GM21723 (cell line): ENCODE results near the gene XYLB.
"Not testable (repeated sequence)": the region's sequence is repeated elsewhere in the genome, so short reads cannot be mapped to it uniquely, and the experiment has no call there.

Experiments
- ATAC-seq: cut with Tn5 transposase; IDR thresholded peaks from one replicate; pipeline ENCODE4 v1.9.1; 2021; ENCODE audit warnings: mild to moderate bottlenecking, moderate library complexity; ENCODE audit not compliant: unreplicated experiment

XYLB gene

GRCh38 chr3:38346587-38347410 is at the start of gene XYLB:
TSS of gene XYLB (plus strand) at chr3:38346785. CDS start at chr3:38346869, 84 bp downstream.
- peak; percentile 99 for ATAC-seq

- ATAC-seq, result not testable (repeated sequence)
These were observed 49.5 kb upstream of the XYLB start for GRCh38 chr3:38297053-38297452.

GRCh38 chr3:38297537-38297936 is 49.0 kb upstream of the XYLB start:
- no peak for ATAC-seq

DNA sequence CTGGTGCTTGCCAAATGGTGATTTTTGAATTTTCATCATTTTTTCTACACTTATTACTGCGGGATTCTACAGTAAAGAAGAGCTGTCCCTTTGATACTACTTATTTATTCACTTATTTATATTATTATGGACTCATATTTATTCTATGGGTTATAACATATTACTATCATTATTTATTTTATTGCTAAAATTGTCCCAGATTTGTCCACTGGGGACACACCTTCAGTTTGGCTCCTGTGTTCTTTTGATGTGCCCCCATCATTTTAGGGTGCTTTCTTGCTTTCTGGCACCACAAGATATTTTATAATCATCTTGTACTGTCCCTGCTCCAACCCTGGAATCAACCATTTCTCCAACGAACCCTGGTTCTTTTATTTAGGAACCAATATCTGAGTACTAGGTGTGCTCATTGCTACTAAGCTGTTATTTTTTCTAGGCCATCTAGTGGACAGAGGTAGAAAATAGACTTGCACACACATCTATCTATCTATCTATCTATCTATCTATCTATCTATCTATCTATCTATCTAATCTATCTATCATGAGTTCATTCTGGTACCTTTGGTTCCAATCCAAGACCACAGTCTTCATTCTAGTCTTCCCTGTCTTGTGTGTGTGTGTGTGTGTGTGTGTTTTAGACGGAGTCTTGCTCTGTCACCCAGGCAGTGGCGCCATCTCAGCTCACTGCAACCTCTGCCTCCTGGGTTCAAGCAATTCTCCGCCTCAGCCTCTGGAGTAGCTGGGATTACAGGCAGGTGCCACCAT is 48.5 kb upstream of the XYLB start:
- no peak for ATAC-seq

DNA sequence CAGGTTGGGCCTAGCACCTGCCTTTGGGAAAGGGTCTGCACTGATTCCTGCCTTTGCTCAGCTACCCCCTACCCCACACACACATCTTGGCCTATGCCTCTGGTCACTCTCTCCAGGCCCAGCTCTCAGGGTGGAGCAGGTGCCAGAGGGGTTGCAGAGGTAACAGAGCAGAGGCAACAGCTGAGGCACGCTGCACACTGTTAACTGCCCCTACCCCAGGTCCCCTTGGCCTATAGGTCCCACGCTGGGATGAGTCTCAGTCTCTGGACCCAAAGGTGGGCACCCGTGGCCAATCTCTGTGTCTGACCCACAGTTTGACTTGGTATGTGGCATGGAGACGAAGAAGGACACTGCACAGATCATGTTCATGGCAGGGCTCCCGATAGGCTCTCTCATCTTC is 39.6 kb upstream of the XYLB start:
- ATAC-seq, result no peak

- no peak for ATAC-seq
These were observed 39.0 kb upstream of the XYLB start for GRCh38 chr3:38307599-38307998.

DNA sequence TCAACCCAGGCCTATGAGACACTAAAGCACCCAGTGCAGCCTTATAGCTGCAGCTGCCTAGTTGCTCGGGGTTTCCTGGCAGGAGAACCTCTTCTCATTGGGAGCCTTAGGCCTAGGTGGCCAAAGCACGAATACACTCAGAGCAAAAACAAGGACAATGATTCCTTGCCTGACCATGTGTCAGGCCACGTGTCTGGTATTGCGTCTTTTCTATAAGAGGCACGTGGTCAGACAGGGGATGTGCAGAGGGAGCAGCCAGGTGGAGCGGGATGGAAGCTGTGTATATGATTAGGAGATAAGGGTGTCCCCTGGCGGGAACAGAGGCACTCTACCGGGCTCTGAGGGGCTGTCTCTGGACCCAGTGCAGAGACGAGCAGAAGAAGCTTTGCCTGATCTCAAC is 38.1 kb upstream of the XYLB start:
- no peak for ATAC-seq

DNA sequence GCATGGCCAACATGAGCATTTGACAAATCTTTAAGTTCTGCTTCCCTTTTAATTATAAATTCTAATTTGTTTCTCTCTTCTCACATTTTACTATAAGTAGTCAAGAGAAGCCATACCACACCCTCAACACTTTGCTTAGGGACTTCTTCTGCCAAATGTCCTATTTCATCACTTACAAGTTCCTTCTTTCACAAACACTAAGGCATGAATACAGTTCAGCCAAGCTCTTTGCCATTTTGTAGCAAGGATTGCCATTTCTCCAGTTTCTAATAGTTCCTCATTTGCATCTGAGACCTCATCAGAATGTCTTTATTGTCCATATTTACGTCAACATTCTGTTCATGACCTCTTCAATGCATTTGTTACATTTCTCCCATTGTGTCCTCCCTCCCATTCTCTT is 35.1 kb upstream of the XYLB start:
- no peak for ATAC-seq

- no peak for ATAC-seq
These were observed 34.6 kb upstream of the XYLB start for GRCh38 chr3:38311941-38312340.

- ATAC-seq, result no peak
These were observed 34.2 kb upstream of the XYLB start for GRCh38 chr3:38312356-38312755.

DNA sequence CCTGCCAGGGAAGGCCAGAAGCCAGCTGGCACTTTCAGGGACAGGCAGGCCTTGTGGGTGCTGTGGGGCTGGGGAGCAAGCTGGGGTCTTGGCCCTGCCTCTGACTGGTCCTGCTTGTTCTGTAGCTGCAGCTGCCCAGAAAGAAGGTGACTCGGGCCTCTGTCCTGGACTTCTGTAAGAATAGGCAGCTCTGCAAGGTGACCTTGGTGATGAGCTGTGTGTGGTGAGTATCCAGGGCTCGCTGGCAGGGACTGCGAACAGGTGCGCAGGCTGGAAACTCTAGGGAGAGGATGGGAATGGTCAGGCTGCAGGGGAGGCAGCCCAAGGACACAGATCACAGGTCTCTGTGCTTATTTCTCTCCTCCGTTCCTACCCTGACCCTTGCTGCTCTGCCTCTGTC is 33.3 kb upstream of the XYLB start:
- ATAC-seq, result no peak

- ATAC-seq, result no peak
These were observed 32.9 kb upstream of the XYLB start for GRCh38 chr3:38313695-38314094.

- ATAC-seq, result no peak
These were observed 32.3 kb upstream of the XYLB start for GRCh38 chr3:38314112-38314763.

GRCh38 chr3:38314764-38315487 is 31.7 kb upstream of the XYLB start:
- no peak for ATAC-seq

DNA sequence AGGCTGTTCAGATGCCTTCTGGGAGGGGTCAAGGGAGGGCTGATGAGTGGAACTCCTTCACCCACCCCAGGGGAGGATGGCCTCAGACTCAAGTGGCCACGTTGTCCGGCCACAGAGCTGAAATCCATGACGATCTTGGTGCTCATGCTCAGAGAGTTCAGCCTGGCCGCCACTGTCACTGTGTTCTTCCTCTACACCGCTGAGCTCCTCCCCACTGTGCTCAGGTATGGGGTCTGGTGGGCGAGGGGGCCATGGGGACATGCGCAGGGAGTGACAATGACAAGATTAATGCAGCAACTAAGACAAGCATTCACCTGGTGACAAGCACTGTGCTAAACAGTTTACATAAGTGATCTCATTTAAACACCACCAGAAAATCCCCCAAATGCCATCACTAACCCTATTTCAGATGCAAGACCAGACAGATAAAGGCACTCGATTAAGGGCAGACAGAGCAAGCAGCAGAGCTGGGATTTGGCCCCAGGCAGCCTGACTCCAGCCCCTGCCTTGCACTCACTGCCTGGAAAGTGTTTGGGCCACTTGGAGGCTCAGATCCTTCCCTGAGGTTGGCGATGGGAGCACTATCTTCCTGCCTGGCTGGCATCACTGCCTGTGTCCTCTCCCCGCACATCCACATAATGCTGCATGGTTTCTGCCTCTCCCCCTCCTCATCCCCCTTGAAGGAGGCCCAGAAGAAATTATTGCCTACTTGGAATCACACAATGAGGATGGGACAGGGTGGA is 30.9 kb upstream of the XYLB start:
- ATAC-seq, result no peak

- no peak for ATAC-seq
These were observed 30.0 kb upstream of the XYLB start for GRCh38 chr3:38316356-38317191.

DNA sequence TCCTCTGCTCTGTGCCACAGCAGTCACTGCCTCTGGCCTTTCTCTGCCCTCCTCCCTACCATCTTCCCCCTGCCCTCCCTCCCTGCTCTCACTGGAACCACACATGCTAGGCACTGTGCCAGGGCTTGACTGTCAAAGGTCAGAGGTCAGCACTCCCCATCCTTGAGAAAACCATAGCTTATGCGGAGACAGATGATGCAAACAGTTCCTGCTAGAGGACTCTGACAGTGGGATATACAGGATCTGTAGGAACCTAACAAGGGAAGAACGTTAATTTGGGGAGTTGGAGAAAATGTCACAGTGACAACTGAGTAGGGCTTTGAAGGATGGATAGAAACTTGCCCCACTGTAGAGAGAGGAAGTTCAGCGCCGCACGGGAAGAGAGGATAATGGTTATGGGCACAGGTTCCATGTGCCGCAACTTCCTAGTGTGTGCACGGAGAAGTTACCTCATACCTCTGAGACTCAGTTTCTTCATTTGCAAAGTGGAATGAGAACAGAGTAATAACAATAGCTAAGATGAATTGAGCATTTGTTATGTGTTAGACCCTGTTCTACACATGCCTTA is 29.3 kb upstream of the XYLB start:
- ATAC-seq, result no peak

DNA sequence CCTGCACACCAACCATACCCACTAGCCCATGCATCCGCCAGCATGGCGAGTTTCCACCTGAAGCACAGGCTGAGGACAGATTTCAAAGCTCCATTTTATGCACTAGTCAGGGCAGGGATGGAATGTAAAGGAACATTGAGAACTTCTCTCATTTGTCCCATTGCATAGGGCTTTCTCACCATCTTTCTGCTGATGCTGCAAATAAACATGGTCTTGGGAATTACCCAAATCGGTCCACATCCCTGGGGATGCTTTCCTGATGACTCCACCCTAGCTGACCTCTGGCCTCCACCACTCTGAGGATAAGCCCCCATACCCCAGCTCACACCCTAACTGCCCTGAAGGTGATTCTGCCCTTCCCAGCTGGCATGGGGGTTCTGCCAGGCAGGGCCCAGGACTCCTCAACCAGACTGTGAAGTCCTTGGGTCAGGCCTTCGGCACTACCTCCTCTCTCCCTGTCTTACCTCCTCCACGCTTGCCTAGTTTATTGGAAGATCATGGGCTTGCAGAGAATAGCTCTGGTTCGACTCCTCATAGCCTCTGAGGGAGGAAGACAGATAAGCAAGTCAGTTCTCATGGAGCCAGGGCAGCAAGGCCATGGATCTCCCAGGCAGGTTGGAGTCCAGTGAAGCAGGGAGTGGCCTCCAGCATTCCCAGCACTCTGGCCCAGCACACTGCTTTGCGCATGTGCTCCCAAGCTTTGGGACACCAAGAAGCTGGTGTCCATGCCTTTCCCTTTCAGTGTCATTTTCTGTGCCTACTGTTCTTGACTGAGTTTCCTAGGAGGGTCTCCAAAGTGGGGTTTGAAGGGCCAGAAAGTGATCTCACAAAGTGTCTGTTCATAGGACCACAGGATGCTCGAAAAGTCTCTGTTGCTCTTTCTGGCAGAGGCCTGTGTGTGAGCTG is 27.6 kb upstream of the XYLB start:
- ATAC-seq, result no peak
